HepG2 (cell line): ENCODE data around the gene ROMO1. TPM values are rescaled to one million over a fixed set of nuclear protein-coding genes. Genes with fewer than 3 reads are reported as not detected.
A peak's percentile ranks its signal among the peaks of the same experiment; 100 is the strongest.

Experiments used
- BHLHE40 ChIP-seq: IDR thresholded peaks from 2 replicates; pipeline ENCODE4 v1.6.1; 2011; ENCODE audit warnings: low read length, improper control_type of control experiment
- CBX5 ChIP-seq: sonication (generic); formaldehyde crosslinking; IDR thresholded peaks from 2 replicates; pipeline ENCODE4 v1.4.0; 2020; ENCODE audit warnings: missing genetic modification reagents, borderline replicate concordance
- FIP1L1 ChIP-seq: fragments of 200-400 bp; formaldehyde crosslinking; IDR thresholded peaks from 2 replicates; pipeline ENCODE4 v1.6.1; 2018; ENCODE audit warnings: low read depth, mild to moderate bottlenecking, low read length, moderate library complexity, borderline replicate concordance; ENCODE audit not compliant: insufficient read depth
- GPBP1L1 ChIP-seq: sonication (generic); formaldehyde crosslinking; IDR thresholded peaks from 2 replicates; pipeline ENCODE4 v1.5.0; 2020; ENCODE audit warnings: mild to moderate bottlenecking, missing genetic modification reagents
- GZF1 ChIP-seq: sonication (generic); formaldehyde crosslinking; IDR thresholded peaks from 2 replicates; pipeline ENCODE4 v1.5.1; 2020; ENCODE audit warnings: mild to moderate bottlenecking, missing genetic modification reagents
- HOXA3 ChIP-seq: sonication (generic); formaldehyde crosslinking; IDR thresholded peaks from 2 replicates; pipeline ENCODE4 v1.5.0; 2020; ENCODE audit warnings: missing genetic modification reagents
- IRF9 ChIP-seq: sonication (generic); formaldehyde crosslinking; IDR thresholded peaks from 2 replicates; pipeline ENCODE4 v1.8.0; 2022; ENCODE audit warnings: missing genetic modification reagents, mild to moderate bottlenecking, borderline replicate concordance
- KLF15 ChIP-seq: sonication (generic); formaldehyde crosslinking; IDR thresholded peaks from 2 replicates; pipeline ENCODE4 v1.8.1; 2023; ENCODE audit warnings: borderline replicate concordance, mild to moderate bottlenecking, inconsistent platforms, missing genetic modification reagents, mixed read lengths
- LRRFIP1 ChIP-seq: sonication (generic); formaldehyde crosslinking; conservative IDR thresholded peaks from 2 replicates; pipeline ENCODE4 v1.4.0; 2020; ENCODE audit warnings: missing genetic modification reagents
- MATR3 ChIP-seq: sonication (generic); formaldehyde crosslinking; IDR thresholded peaks from 2 replicates; pipeline ENCODE4 v1.4.0; 2020; ENCODE audit warnings: missing genetic modification reagents
- NONO ChIP-seq, 2 experiments: fragments of 450-650 bp in 1 of 2; sonication (generic) in 1 of 2; formaldehyde crosslinking in 1 of 2; IDR thresholded peaks in 1 of 2; conservative IDR thresholded peaks in 1 of 2; 2 replicates each; pipeline versions ENCODE4 v1.6.1 to v1.8.0; 2017 to 2022; ENCODE audit warnings: mild to moderate bottlenecking in 1 of 2, missing genetic modification reagents in 1 of 2, moderate library complexity in 1 of 2
- NRL ChIP-seq: sonication (generic); formaldehyde crosslinking; IDR thresholded peaks from 2 replicates; pipeline ENCODE4 v1.5.0; 2020; ENCODE audit warnings: missing genetic modification reagents, mild to moderate bottlenecking, moderate library complexity, borderline replicate concordance
- PCBP1 ChIP-seq: fragments of 200-400 bp; formaldehyde crosslinking; IDR thresholded peaks from 2 replicates; pipeline ENCODE4 v1.6.1; 2017; ENCODE audit warnings: mild to moderate bottlenecking, low read depth, low read length, borderline replicate concordance
- PHB2 ChIP-seq: fragments of 450-650 bp; IDR thresholded peaks from 2 replicates; pipeline ENCODE4 v1.6.1; 2018; ENCODE audit not compliant: partially characterized antibody
- TFAP4 ChIP-seq: sonication (generic); IDR thresholded peaks from 2 replicates; pipeline ENCODE4 v1.6.1; 2016; ENCODE audit warnings: low read depth, borderline replicate concordance
- ZNF12 ChIP-seq: sonication (generic); formaldehyde crosslinking; IDR thresholded peaks from 2 replicates; pipeline ENCODE4 v1.5.0; 2020; ENCODE audit warnings: missing genetic modification reagents
- ZNF180 ChIP-seq: sonication (generic); formaldehyde crosslinking; IDR thresholded peaks from 2 replicates; pipeline ENCODE4 v1.4.0; 2020; ENCODE audit warnings: low read depth, missing genetic modification reagents, borderline replicate concordance
- ZNF3 ChIP-seq: IDR thresholded peaks from 2 replicates; pipeline ENCODE4 v1.7.0; 2017; ENCODE audit warnings: inconsistent platforms
- ZNF570 ChIP-seq: sonication (generic); formaldehyde crosslinking; IDR thresholded peaks from 2 replicates; pipeline ENCODE4 v1.4.0; 2020; ENCODE audit warnings: mild to moderate bottlenecking, missing genetic modification reagents, borderline replicate concordance
- ZNF879 ChIP-seq: sonication (generic); formaldehyde crosslinking; IDR thresholded peaks from 2 replicates; pipeline ENCODE4 v1.8.1; 2023; ENCODE audit warnings: missing genetic modification reagents
- ZXDC ChIP-seq: sonication (generic); formaldehyde crosslinking; IDR thresholded peaks from 2 replicates; pipeline ENCODE4 v1.5.0; 2020; ENCODE audit warnings: mild to moderate bottlenecking, missing genetic modification reagents
- polyA plus RNA-seq, 8 experiments: library from polyadenylated mRNA; depleted of rRNA in 3 of 8; stranded (reverse) in 7 of 8; unstranded in 1 of 8; fragments of >200 nt; fragmentation: Illumina TruSeq in 4 of 8; extraction: Trizol in 4 of 8; gene quantifications; 2 replicates each; pipeline versions ENCODE4 v1.2.1 to v1.2.3, GENCODE V29; 2011 to 2016; ENCODE audit warnings: low read depth in 4 of 8, missing spikeins in 1 of 8, mixed read lengths in 1 of 8; ENCODE audit not compliant: insufficient read depth in 1 of 8
- total RNA-seq, 5 experiments: library from RNA; depleted of rRNA; stranded (reverse); fragments of >200 nt; fragmentation: Illumina TruSeq; extraction: Trizol; gene quantifications; 2 replicates each; pipeline ENCODE4 v1.2.3, GENCODE V29; 2016; ENCODE audit warnings: low read depth in 1 of 5

The ROMO1 gene
- total and polyA plus RNA-seq, 2 of the 13 experiments (the other 11 are each of a cell fraction or from before 2014, with no cell fraction given), result 636 to 755 TPM

- TF ChIP-seq FIP1L1, result no peak
- TF ChIP-seq GPBP1L1 (CRISPR knock-in tag), result no peak
- TF ChIP-seq ZNF12 (CRISPR knock-in tag), result no peak
- no peak for TF ChIP-seq ZNF180 (CRISPR knock-in tag)
- TF ChIP-seq NONO (IDR thresholded peaks at IDR 0.05), result no peak
- no peak; the same call in 1 of the 2 replicates for TF ChIP-seq NONO (CRISPR knock-in tag; conservative IDR thresholded peaks at IDR 0.05)
- no peak for TF ChIP-seq PHB2
- TF ChIP-seq ZXDC, result 0 out of 2 replicates have a peak, but pooled peaks have one; percentile 66
- TF ChIP-seq KLF15 (CRISPR knock-in tag), result no peak
- TF ChIP-seq PCBP1, result no peak
- no peak for TF ChIP-seq HOXA3 (CRISPR knock-in tag)
- TF ChIP-seq LRRFIP1, result no peak
- TF ChIP-seq ZNF570 (CRISPR knock-in tag), result no peak
- no peak for TF ChIP-seq IRF9 (CRISPR knock-in tag)
- TF ChIP-seq ZNF879, result no peak
- TF ChIP-seq BHLHE40, result no peak
- 0 out of 2 replicates have a peak, but pooled peaks have one; percentile 29 for TF ChIP-seq NRL
- peak; percentile 6; the same call in 1 of the 2 replicates for TF ChIP-seq TFAP4
- no peak for TF ChIP-seq ZNF3 (CRISPR knock-in tag)
- TF ChIP-seq MATR3 (CRISPR knock-in tag), result no peak
- TF ChIP-seq GZF1 (CRISPR knock-in tag), result 0 out of 2 replicates have a peak, but pooled peaks have one; percentile 48
- 0 out of 2 replicates have a peak, but pooled peaks have one; percentile 31 for TF ChIP-seq CBX5 (CRISPR knock-in tag)
Observed at GRCh38 chr20:35697696-35698297, 1.4 kb upstream of the ROMO1 start (continued).
